Lower leg skin (tissue), 4 donors: ENCODE data around the gene GPAM. TPM values are rescaled to one million over a fixed set of nuclear protein-coding genes. Genes with fewer than 3 reads are reported as not detected.

Experiments
- DNase-seq, 2 donors: peaks; one replicate each; pipeline ENCODE4 v3.0.0-alpha.2; 2019; ENCODE audit warnings: low spot score in 2 of 2
- H3K4me3 ChIP-seq: fragments of 200-600 bp; sonication (generic); 2 replicates; pipeline ENCODE4 v1.5.1; 2017; ENCODE audit warnings: mild to moderate bottlenecking, low read depth; ENCODE audit not compliant: poor library complexity, severe bottlenecking
- POLR2A ChIP-seq, 2 donors: fragments of 450-650 bp; IDR thresholded peaks; one replicate each; pipeline ENCODE4 v1.6.1; 2016 to 2017; ENCODE audit warnings: antibody characterized with exemption in 2 of 2, mild to moderate bottlenecking in 1 of 2, moderate library complexity in 1 of 2
- WGBS, 2 donors: methylation state at CpG; one replicate each; pipeline ENCODE4 v1.1.5; 2018; 5-methylcytosine and 5-hydroxymethylcytosine counted together
- intact Hi-C: fragments of 100-400 bp; cut with DNase I; formaldehyde crosslinking; loops from one replicate; pipeline ENCODE4 v1.15.0; 2023; ENCODE audit warnings: low total_unique reads
- total RNA-seq, 4 donors: library from RNA; depleted of rRNA; stranded (reverse); fragments of >200 nt; gene quantifications; one replicate each; pipeline ENCODE4 v1.1.0, GENCODE V29; 2016
- TF ChIP-seq, protein P1 (sequence below), 3 donors: fragments of 450-650 bp; IDR thresholded peaks; one replicate each; pipeline ENCODE4 v1.5.1; 2016; ENCODE audit warnings: antibody characterized with exemption in 3 of 3, mild to moderate bottlenecking in 3 of 3, moderate library complexity in 2 of 3

GPAM gene
- total RNA-seq, 4 donors from 2014 or later: 3.1 to 7.0 (median 4.7) TPM

DNA sequence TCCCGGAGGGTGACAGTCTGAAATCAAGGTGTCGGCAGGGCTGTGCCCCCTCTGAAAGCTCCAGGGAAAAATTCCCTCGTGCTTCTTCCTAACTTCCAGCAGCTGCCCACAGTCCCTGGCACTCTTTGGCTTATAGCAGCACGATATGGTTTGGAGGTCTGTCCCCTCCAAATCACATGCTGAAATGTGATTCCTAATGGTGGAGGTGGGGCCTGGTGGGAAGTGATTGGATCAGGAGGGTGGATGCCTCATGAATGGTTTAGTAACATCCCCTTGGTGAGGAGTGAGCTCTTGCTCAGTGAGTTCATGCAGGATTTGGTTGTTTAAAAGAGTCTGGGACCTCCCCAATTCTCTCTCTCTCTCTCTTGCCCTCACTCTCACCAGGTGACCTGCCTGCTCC is 51.1 kb downstream of the GPAM start:
- TF ChIP-seq, protein P1, sequence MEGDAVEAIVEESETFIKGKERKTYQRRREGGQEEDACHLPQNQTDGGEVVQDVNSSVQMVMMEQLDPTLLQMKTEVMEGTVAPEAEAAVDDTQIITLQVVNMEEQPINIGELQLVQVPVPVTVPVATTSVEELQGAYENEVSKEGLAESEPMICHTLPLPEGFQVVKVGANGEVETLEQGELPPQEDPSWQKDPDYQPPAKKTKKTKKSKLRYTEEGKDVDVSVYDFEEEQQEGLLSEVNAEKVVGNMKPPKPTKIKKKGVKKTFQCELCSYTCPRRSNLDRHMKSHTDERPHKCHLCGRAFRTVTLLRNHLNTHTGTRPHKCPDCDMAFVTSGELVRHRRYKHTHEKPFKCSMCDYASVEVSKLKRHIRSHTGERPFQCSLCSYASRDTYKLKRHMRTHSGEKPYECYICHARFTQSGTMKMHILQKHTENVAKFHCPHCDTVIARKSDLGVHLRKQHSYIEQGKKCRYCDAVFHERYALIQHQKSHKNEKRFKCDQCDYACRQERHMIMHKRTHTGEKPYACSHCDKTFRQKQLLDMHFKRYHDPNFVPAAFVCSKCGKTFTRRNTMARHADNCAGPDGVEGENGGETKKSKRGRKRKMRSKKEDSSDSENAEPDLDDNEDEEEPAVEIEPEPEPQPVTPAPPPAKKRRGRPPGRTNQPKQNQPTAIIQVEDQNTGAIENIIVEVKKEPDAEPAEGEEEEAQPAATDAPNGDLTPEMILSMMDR (IDR thresholded peaks at IDR 0.05): no peak
- TF ChIP-seq POLR2A (IDR thresholded peaks at IDR 0.05): no peak
- DNase-seq: no peak
- WGBS, 2 donors: 63 to 77% methylated on average over 4 of the region's 4 CpGs
- H3K4me3 ChIP-seq: no peak overlapping the region
- intact Hi-C loops: no loop called here

DNA sequence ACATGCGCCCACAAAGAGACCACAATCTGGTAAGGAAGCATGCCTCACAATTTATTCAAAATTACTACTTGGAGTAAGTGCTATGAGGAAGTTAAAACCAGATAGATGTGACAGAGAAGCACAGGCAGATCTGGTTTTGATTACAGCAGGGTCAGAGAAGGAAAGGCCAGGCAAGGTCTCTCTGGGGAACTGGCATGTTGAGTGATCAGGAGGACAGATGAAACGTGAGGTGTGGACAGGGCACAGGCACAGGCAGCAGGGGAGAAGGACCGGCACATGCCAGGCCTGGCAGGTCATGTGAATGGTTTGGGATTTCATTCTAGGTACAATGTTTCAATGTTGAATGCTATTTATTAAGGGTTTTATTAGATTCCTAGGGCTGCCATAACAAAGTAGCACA is 51.6 kb downstream of the GPAM start:
- intact Hi-C loops: no loop called here
- TF ChIP-seq, protein P1 (IDR thresholded peaks at IDR 0.05): no peak
- TF ChIP-seq POLR2A (IDR thresholded peaks at IDR 0.05): no peak
- H3K4me3 ChIP-seq: no peak overlapping the region
- DNase-seq: no peak
- WGBS, 2 donors: 70 to 77% methylated on average over 3 of the region's 3 CpGs

DNA sequence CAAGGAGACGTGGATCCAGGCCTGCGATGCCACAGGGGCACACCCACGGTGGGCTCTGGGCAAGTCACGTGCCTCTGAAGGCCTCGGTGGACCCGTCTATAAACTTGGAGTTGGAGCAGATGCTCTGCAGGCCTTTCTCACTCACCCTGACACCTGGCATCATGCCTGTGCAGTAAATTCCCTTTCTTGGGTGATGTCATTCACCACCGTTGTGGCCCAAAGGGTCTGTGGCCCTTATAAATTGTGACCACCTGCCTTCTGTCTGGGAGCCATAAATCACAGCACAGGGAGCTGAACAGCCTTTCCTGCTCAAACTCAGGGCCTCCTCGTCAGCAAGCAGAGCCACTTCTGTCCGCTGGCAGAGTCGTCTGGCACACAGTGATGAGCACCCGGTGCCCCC is 52.2 kb downstream of the GPAM start:
- no peak for DNase-seq
- intact Hi-C loops: no loop called here
- TF ChIP-seq POLR2A (IDR thresholded peaks at IDR 0.05): no peak
- TF ChIP-seq, protein P1 (IDR thresholded peaks at IDR 0.05): no peak
- H3K4me3 ChIP-seq: no peak overlapping the region
- WGBS, 2 donors: 80 to 83% methylated on average over 11 of the region's 11 CpGs

DNA sequence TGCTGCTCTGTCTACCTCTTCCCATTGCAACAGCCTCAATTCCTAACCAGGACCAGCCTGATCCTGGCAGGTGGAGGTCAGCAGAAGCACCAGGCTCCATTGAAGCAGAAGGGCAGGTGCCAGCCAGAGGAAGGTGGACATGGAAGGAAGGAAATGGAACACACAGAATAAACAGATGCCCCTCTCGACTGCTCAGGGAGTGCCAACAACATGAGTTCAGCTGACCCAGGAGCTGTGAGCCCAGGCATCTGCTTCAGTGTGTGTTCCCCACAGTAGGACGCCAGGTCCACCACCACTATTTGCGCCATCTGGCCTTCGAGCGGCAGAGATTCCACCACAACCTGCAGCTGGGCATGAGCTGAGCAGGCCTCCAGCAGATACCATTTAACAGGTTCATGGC is 56.7 kb downstream of the GPAM start:
- TF ChIP-seq, protein P1 (IDR thresholded peaks at IDR 0.05): no peak
- TF ChIP-seq POLR2A (IDR thresholded peaks at IDR 0.05): no peak
- WGBS, 2 donors: 89 to 94% methylated on average over 5 of the region's 5 CpGs
- no peak for DNase-seq
- no peak overlapping the region for H3K4me3 ChIP-seq
- intact Hi-C loops: loop anchor here (10.0 kb wide), 1 partner anchor 372 kb away; no protein-coding TSS in a partner anchor

DNA sequence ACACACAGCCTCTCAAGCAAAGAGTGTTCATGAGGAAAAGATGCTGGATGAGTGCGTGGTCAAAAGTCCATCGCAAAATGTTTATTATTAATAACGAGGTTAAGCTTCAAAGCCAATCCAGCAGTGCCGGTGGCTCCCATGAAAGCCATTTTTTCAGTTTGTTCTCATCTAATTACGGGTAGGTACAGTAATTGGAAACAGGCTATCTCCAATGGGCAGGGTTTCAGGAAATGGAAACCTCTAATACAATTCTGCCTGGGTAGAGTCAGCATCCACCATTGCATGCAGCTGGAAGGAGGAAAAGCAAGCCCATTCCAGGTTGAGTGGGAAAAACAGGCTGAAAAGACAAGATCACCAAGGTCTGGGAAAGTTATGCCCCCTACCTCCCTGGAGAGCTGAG is 57.4 kb downstream of the GPAM start:
- intact Hi-C loops: loop anchor here (10.0 kb wide), 1 partner anchor 371 kb away; no protein-coding TSS in a partner anchor
- no peak overlapping the region for H3K4me3 ChIP-seq
- no peak for TF ChIP-seq POLR2A (IDR thresholded peaks at IDR 0.05)
- TF ChIP-seq, protein P1 (IDR thresholded peaks at IDR 0.05): no peak
- 89 to 92% methylated on average over 5 of the region's 5 CpGs for WGBS, 2 donors
- DNase-seq: no peak

DNA sequence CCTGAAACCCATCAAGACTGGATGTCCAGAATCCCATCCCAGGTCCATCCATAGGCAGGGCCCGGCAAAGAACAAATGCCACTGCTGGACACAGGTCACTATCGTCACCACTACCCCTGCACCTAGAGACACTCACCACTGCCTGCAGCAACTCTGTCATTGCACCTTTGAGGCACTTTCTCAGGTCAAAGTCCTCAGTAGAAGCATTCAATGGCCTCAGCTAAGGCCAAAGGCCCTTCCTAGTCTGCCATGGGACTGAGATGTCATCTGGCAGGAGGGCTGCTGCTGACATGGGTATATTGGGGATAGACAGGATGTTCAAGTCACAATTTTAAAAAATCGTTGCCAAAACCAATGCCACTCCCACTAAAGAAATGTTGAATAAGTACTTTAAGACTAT is 58.7 kb downstream of the GPAM start:
- intact Hi-C loops: loop anchor here (10.0 kb wide), 1 partner anchor 370 kb away; no protein-coding TSS in a partner anchor

More for the DNA sequence above, 58.7 kb downstream of the GPAM start:
- TF ChIP-seq, protein P1 (IDR thresholded peaks at IDR 0.05): no peak
- no peak for TF ChIP-seq POLR2A (IDR thresholded peaks at IDR 0.05)
- WGBS, 2 donors: 79 to 84% methylated on average over 3 of the region's 3 CpGs
- no peak overlapping the region for H3K4me3 ChIP-seq
- DNase-seq: no peak
